HG03159 (cell line): ENCODE data around the gene PNPT1.

ENCODE experiments used
- ATAC-seq: cut with Tn5 transposase; IDR thresholded peaks from one replicate; pipeline ENCODE4 v1.9.1; 2021; ENCODE audit warnings: mild to moderate bottlenecking, moderate library complexity; ENCODE audit not compliant: unreplicated experiment

Gene PNPT1

DNA sequence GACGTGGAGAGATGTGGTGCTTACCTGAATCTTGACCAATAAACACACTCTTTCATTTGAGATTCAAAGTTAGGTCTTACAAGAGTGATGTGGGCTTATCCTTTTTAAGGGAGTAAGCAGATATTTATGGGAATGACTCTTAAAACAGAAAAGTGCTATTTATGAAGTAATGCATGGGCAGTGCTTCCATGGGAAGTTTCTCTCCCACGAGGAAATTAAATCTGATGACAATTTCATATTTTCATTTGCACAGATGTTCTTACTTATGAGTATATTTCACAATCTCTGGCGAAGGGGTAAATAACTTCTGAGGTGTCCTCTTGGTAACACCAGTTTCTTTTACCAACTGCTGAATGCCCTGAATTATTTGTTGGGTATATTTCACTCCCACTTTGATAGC lies 21.0 kb downstream of the PNPT1 start:
- no peak for ATAC-seq

DNA sequence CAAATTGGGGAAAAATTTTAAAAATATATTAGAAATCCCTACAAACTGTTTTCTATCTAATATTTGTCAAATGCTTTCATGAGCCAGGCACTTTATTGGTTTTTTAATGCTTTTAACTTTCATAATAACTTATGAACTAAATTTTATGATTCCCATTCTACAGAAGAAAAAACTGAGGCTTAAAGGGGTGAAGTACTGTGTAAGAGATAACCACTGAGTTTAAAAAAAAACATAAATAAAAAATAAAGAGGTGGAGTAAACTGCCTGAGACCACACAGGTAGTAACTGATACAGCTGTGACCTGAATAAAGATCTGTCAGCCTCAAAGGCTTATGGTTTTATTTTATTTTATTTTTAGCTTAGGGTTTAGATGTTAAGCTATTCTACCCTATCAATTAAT lies 24.7 kb downstream of the PNPT1 start:
- ATAC-seq: no peak

DNA sequence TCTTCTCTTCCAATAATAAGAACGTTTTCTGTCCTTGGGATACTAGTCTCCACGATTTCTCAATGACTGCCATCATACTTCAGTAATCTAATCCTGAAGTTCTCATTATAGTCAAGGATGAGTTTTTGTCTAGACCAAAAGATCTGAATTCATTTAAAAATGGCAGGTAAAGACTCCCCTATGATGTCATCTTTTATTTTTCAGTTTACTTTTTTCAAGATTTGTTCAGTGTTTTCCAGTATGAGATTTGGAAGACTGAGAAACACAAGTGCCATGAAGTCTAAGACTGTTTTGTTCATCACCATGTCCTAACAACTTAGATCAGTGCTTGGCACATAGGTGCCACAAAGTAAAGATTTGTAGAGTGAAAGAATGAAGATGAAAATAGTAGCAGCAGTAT lies 40.4 kb downstream of the PNPT1 start:
- no peak for ATAC-seq

DNA sequence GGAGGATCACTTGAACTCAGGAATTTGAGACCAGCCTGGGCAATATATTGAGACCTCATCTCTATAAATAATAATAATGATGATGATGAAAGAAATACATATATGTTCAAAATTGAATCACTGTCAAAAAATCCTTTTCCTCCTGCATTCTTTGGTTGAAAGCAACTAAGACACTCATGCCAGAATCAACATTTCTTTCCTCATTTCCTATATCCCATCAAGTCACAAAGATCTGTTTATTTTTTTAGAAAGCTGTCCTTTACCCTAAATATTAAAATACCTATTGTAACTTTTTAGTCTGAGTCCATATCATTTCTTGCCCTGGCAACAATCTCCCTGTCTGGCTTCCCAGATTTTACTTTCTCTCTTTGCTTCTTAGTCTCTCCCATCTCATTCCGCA lies 44.4 kb downstream of the PNPT1 start:
- ATAC-seq: no peak

DNA sequence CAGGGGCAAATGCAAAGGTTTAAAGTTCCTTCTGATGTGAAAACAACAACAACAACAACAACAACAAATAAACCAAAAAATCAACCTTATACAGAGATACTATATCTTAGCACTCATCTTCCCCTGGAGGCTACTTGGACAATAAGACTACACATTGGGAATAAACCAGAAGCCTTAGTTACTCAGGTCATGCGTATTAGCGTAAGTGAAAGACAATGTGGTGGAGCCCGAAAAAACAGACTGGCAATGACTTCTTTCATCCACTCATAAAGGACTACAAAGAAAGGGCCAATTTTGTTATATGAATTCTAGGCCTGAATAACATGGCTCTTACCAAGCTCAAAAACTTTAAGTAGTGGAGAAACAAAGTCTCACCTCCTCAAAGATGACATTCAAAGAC lies 56.8 kb downstream of the PNPT1 start:
- no peak for ATAC-seq

DNA sequence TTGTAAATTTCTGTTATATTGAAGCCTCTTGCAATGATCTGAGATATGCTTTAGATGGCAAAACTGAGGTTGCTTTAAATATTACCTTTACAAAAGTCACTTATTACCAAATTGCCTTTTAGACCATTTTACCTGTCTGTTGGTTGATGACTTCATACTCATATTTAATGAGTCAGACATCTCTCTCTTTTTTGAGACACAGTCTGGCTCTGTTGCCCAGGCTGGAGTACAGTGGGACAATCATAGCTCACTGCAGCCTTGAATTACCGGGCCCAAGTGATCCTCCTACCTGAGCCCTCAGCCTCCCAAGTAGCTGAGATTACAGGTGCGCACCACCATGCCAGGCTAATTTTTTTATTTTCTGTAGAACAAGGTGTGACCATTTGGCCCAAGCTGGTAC lies 64.7 kb downstream of the PNPT1 start:
- ATAC-seq: no peak

DNA sequence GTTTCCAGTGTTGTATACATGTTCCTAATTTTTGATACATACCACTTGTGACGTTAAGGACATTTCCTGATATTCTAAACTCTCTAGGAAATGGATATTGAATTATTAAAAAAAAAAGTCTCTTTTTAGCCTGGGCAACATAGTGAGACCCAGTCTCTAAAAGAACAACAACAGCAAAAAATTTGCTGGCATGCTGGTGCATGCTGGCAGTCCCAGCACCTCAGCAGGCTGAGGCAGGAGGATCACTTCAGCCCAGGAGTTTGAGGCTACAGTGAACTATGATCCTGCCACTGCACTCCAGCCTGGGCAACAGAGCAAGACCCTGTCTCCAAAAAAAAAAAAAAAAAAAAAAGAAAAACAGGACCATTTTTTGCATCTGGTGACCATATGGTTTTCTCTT lies 65.7 kb downstream of the PNPT1 start:
- no peak for ATAC-seq

DNA sequence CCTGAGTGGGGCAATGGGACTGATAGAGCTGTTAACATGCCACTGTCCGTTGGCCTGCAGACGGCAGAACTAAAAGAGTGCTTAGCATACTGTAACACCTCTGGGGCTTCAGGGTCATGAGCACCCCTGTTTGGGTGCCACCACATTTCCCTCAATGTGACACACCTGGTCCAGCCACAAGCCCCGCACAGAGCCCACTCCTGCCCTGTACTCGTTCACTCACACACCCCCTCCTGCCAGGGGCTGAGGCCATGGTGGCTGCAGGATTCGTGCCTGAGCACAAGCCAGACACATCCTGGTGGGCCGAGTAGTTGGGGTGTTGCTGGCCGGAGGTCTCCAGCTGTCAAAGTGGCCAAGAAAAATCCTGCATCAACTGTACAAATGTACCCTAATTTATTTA lies 71.8 kb downstream of the PNPT1 start:
- no peak for ATAC-seq

DNA sequence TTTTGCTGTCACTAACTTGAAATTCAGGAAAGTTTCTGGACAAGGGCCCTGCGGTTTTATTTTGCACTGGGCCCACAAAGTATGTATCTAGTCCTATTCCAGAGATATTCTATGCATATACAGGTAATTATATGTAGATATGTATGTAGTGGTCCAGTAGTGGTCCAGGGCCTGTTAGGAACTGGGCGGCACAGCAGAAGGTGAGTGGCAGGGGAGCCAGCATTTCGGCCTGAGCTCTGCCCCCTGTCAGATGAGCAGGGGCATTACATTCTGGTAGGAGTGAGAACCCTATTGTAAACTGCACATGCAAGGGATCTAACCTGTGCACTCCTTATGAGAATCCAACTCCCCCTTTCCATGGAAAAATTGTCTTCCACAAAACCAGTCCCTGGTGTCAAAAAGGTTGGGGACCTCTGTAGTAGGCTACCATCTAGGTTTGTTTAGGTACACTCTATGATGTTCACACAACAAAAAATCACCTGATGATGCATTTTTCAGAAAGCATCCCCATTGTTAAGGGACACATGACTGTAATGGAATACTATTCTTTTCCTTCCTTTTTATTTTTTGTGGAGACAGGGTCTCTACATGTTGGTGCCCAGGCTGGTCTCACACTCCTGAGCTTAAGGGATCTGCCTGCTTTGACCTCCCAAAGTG lies 73.4 kb downstream of the PNPT1 start:
- ATAC-seq: no peak

DNA sequence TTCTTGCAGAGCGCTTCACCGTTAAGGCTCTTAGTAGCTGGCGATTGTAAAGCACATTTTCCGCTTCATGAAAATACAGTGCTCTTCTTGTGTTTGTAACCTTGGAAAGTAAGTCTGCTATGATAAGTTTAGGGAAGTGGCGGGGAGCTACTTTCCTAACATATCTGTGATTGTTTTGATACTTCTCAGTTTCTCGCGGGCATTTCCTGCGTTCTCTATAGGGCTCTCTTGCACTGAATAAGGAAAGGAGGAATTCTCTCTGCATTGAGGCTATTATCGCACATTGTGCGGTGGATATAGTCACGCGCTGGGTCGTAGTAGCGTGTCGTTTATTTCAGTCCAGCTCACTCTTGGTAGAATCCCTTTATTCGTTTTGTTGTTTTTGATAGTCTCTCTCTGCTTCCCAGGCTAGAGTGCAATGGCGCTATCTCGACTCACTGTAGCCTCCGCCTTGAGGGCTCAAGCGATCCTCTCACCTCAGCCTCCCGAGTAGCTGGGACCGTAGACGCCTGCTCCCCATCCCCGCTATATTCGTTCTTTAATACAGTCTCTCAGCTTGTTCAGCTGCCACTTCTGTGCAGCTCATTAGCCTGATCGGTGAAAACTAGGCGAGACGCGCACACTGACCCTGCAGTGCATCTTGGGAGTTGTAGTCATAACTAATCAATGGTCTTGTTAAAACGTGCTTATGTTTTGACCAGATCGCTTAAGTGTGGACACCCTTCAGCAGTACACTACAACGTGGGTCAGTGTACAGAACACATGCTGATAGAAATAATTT lies 75.2 kb downstream of the PNPT1 start:
- ATAC-seq: peak; percentile 33

DNA sequence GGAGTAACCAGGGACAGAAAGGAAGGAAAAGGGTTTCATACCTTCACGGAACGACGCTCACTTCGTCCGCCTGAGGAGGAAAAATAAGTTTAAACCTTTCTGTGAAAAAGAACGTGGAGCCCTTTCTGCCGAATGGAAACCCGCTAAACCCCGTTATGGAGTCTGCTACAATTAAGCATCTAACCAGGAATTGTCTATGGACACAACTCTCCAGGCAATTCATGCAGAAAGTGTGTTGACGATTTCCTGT lies 75.7 kb downstream of the PNPT1 start:
- no peak for ATAC-seq

DNA sequence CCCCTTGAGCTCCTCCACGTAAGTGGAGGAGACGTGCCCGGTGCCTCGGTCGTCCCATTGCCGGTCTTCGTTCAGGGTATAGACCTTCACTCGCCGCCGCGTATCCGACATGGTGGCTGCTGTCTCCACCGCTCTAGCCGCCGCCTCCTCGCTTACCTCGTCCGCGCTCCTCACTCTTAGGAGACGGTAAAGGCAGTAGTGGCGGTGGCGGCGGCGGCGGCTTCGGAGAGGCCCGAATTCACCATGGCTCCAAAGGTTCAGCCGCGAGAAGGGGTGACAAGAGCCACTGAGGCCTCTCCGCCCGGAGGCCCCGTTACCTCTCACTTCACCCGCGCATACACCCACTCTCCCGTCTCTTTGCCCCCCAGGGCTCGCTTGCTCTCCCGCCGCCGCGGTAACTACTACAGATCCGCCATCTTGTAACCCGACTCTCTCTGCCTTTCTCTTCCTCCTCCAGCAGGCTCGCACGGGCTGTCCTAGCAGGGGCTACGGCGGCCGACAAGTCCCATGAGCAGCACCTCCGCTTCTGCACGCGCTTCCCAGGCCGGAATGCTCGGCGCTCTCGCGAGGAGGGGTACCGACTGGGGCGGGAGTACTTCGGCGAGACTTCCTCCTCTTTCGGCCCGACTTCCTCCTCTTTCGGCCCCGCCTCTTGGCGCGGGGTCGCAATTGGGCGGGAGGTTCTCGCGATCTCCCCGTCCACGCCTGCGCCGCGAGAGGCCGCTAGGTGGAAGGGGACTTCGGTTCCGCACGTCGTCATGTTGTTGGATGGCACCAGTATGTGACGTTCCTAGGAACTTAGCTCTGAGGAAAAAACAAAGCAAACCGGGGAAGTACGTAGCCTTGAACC lies 76.2 kb downstream of the PNPT1 start, which contains the start of gene PPP4R3B:
PPP4R3B (minus strand) TSS at position 448 of the 850 bp plus-strand sequence; CDS start at position 111, 337 bp downstream.
- peak; percentile 80 for ATAC-seq

DNA sequence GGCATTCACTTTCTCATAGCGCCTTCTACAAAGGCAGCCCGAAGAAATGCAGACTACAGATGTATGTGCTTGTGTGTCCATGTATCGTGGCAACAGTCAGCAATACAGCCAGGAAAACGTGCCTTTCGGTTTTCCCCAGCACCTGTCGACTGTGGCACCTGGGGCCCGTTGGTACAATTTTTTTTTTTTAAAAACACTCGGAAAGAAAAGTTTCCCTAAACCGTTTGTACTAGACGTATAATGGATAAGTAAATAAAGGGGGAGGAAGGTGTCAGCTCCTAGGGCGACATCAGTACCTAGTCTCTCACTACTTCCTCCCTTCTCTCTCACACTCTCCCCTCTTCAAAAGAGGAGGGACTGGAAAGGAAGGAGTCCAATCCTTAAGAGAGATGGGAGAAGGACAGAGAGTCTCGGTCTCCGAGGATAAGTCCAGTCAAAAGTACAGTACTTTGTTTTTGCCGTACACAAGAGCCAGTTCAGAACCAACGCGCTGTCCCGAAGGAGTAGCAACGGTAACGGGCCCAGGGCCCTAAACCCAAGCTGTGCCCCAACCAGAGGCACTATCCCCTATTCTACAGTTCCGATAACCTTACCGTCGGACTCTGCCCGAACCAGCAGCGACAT lies 77.0 kb downstream of the PNPT1 start:
- peak; percentile 35 for ATAC-seq

DNA sequence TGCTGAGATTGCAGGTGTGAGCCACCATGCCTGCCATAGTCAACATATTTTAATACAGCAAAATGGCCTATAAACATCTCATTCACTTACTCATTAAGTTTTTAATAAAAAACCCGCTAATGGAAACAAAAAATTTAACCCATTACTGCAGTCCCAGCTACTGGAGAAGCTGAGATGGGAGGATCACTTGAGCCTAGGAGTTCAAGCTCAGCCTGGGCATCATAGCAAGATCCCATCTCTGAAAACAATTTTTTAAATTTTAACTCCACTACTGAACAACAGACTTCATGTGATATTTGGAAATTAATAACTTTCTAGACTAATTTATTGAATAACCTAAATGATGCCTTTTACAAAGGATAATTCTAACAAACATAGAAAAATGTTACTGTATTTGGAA lies 81.6 kb downstream of the PNPT1 start:
- ATAC-seq: no peak

DNA sequence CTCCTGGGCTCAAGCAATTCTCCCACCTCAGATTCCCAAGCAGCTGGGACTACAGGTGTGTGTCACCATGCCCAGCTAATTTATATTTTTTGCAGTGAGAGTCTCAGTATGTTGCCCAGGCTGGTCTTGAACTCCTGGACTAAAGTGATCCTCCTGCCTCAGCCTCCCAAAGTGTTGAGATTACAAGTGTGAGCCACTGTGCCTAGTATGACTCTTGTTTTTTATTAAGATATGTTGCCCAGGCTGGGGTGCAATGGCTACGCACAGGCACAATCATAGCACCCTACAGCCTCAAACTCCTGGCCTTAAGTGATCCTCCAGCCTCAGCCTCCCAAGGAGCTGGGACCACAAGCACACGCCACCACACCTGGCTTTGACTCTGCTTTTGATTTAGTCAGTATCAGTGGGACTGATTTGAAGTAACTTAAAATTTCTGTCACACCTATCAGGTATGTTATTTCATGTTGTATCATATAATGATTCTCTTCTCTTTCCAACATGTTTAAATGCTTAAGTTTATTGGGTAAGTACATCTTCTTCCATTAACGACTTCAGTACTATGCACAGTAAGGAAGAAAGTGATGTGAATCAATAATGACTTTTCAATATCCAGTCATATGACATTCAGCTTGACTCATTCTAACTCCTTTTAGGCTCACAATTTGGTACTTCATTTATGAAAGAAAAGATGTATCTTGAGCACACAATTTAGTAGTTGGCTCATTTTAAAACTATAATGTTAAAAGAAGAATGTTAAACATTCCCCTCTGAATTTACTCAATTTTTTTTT lies 82.5 kb downstream of the PNPT1 start:
- ATAC-seq: no peak

DNA sequence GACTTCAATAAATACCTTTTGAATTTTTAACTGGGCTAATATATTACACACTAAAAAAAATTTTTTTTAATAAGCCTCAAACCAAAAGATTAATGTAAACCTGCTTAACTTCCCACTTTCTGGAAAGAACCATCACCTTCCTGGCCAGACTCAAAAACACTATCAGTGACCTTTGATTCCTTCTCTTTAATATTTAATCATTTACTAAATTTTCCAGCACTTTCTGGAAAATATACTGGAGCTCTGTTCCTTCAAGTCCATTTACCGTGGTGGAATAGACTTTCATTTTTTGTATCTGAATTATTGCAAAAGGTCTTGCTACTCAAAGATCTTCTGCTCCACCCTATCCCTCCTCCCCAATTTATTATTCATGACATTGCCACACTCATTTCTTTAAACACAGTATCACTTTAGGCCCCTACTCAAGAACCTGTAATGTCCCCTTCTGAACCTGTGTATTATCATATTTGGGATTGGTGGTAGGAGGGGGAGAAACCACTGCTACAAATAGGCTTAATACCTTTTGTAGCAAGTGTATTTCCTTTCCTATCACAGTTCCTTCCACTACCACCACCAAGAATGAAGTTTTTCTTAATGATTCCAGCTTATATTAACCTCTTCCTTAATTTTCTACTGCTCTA lies 83.6 kb downstream of the PNPT1 start:
- no peak for ATAC-seq

DNA sequence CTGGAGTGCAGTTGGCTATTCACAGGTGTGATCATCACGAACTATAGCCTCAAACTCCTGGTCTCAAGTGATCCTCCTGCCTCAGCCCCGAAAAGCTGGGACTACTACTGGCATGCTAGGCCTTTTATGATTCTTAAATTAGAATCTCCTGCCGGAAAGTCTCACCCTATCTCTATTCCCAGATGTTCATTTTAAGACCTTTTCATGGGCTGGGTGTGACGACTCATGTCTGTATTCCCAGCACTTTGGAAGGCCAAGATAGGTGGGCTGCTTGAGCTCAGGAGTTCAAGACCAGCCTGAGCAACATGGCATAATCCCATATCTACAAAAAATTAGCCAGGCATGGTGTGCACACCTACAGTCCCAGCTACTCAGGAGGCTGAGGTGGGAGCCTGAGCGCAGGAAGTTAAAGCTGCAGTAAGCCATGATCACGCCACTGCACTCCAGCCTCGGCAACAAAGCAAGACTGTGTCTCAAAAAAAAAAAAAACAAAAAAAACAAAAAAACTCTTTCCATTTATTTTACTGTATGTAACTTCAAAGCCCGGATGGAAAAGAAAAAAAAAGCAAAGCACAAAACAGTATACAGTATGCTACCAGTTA lies 84.3 kb downstream of the PNPT1 start:
- no peak for ATAC-seq

DNA sequence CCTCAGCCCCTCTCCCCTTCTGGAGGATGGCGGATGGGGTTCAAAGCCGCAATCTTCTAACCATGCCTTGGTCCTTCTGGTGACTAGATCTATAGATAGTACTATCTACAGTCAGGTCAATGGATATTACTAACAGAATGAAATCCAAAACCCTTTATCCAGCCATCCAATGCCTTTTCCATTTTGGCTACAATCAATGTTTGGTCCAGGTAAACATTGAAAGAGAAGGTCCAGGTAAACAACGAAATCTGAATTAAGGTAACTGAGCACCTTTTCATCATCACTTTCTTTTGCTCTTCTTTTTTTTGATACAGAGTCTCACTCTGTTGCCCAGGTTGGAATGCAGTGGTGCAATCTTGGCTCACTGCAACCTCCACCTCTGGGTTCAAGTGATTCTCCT lies 85.9 kb downstream of the PNPT1 start:
- no peak for ATAC-seq

DNA sequence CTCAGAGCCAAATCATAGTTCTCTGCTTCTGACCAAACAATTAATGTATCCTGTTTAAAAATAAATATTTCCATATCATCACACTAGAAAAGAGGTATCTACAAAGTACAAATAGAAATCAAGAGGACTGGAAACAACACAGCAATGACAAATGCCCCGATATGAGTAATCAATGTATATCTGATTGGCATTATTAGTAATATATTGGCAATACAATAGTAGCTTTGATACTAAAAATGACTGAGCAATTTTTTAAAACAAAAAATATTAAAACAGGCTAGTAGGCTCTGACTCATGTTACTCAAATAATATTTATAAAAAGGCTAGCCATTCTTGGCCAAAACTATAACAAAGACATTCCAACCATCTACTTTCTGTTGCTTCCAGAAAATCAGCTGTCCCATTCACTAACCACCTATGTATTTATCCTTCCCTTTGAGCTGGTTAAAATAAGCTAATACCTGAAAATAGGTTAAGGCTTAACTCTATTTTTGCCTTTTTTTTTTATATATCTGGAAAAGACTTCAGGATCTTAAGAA lies 89.5 kb downstream of the PNPT1 start:
- no peak for ATAC-seq

DNA sequence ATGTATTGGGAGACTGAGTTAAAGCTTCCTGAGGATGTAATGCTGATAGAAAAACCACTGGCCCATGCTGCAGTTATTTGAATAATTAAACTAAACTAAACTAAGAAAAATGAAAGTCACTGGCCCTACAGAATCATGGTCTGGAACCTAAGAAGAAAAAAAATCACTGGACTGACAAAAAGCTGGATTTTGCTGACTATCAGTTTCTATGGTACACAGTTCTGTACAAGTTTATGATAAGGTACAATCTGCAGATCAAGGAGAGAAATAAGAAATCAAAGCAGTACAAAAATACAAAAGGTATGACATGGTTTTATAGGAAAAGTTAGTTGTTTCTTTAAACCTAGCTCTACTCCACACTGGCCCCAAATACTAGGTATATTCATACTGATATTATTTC lies 91.8 kb downstream of the PNPT1 start:
- ATAC-seq: no peak
